ENCODE data around the gene REXO5.
"Not testable (repeated sequence)": the region's sequence is repeated elsewhere in the genome, so short reads cannot be mapped to it uniquely, and the experiment has no call there.

The REXO5 gene

DNA sequence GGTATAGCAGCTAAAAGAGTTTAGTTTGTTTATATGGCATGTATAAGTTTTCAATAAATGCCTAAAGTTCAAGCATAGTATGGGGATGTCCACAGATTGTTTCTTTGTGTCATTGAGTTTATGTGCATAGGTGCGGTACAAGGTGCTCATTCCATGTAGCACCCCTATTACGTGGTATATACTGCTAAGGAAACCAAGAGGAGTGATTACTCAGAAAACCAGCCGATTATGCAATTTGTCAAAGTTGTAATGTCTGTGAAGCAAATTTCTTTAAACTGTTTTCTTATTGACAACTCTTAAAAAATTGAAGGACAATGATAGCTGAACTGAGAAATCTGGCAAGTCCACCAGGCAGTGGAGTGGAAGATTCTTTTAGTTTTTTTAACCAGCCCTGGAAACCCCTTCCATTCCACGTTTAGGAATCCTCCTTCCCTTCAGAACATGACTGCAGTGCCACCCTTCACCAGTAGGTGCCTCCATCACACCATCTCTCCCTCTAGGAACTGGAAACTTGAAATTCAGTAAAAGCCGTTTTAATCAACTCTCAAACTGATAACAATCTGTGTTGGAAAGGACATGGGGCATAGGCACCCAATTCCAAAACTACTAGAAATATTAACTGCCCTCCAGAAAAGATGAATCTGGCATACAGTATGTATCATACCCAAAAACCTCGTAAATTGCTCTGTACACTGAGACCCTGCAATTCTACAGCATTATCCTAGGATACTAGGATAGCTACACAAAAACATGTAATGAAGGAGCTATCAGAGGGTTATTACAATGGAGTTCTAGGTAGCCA lies 43.5 kb downstream of the REXO5 start:
- DNase-seq: peak; percentile 76

DNA sequence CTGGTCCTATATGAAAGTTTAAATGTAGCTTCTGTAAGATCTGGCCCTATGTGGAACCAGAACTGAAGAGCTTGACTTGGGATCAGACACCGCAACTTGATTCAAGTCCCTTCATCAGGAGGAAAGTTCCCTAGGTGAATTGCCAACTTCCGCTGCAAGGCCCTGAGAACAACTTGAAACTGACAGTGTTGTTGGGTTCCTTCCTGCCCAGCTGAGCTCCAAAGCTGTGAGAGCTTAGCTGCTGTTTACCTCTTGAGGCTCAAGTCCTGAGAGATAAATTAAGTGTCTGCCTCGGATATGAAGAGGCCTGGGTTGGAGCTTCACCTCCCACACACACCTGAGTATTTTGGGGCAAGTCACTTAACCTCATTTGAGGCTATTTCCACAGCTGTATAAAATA lies 44.7 kb downstream of the REXO5 start:
- no peak for DNase-seq

DNA sequence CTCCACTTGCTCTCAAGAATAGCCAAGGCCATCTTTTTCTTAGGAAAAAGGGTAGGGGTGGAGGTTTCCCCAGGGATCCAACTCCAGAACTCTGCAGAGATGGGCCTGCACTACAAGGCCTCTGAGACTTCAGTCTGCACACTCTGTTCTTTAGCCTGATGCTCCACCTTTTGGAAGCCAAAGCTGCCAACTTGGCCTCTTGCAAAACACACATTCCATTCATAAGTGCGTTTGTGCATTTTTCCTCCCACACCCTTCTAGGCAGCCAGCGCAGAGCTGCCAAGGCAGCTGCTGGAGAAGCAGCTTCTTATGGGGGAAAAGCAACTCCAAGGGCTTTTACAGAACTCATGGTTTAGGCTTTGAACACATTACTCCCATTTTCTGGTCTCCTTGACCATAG lies 45.3 kb downstream of the REXO5 start:
- no peak for DNase-seq

DNA sequence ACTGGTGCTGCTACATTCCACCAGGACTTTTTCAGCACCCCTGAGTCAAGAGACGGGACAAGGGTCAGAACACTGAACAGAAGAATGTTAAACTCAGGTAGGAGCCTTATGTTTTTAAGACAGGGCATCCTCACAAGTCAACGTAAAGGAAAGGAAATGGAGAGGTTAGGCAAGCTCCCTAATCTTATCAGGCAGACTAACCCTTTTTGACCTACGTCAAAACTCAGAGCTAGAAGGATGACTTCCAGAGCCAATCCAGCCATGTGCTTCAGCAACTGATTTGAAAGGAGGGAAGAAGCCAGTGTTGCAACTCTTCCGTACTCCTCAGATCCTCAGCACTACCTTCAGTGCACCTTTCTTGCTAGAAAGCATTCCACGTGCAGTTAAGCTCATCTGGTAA lies 46.8 kb downstream of the REXO5 start:
- no peak for DNase-seq

DNA sequence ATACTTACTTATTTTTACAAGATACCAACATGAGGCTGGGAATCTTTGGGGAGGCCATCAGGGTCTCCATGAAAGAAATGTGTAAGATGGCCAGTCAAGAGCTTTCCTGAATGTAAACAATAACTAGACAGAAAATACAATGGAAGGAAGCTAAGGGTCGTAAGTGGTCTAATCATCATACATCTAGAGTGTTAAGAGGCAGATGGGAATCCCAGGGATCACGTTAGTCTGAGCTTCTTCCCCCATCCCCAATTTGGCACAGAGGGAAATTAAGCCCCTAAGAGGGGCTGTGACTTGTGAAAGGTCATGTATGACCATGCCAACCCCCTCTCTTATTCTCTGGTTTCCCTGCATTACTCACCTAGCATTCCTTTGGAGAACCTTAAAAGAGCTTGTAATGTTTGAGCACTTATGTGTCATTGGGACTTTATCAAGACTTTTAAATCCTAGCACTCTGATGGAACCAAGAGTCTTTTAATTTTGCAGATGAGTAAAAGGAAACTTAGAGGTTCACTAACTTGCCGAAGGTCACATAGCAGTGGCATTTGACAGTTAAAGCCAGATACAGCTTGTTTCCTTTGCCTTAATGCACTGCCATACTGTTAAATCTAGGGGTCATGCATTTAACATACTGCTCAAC lies 47.8 kb downstream of the REXO5 start:
- no peak for DNase-seq

DNA sequence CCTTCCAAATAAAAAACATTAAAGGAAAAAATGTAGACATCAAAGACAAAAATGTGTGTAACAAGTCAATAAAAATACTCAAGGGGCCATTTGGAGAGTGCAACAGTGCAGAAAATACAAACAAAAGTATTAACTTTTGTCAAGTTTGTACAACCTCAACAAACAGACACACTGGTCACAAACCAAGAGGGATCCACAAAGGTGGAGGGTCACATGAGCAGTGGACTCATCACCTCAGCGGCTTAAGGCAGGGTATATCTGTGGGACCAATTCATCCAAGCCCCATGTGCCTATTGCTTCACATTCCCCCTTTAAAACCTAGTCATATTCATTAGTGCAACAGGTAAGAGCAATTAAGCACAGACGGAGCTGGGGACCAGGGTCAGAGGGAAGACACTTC lies 48.6 kb downstream of the REXO5 start:
- no peak for DNase-seq

DNA sequence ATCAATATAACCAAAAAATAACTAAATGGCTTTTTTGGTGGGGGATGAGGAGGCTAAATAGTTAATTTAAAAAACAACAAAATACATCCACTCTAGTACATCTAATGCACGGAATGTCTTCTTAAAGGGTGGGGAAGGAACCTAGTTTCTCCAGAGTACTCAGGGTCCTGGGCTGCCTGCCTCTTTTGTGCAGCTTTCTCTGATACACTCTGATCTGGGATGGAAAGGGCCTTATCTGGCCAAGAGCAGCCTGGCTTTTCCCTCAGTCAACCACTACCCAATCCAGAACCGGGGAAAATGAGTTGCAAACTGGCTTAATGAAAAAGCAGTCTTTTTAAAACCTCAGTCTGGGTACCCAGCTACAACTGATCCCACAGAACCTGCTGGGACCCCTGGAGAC lies 51.0 kb downstream of the REXO5 start:
- DNase-seq: no peak

DNA sequence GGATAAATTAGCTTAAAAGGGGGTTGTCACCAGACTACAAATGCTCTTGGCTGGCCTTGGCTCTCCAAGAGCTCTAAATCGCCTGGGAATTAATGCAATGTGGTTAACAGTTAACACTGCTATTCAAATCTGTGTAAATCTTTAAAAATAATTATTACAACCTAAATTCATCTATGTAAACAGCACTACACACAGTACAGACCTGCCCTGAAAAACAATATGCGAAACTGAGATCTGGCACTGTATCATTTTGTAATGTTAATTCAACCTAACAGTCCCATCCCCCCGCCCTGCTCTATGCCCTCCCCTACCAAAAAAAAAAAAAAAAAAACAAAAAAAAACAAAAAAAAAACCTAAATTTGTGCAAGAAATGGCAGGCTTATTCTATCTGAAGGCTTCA lies 52.9 kb downstream of the REXO5 start:
- DNase-seq: no peak

DNA sequence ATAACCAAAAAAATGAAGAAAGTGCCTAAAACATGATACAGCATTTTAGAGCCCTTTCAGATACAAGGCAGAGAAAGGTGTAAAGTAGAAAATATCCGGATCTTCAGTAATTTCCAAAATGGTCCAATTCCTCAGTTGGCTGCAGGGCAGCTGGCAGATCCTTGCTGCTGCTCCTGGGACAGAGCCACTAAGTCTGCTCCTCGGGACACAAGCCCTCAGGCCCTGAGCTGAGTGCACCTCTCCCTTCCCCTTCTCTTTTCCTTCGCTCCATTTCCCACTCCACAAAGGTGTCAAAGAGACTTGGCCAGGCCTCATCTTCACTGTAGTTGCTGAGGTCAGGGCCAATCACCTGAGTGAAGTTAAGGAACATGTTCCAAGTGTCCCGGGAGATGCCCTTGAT lies 53.4 kb downstream of the REXO5 start:
- no peak for DNase-seq

DNA sequence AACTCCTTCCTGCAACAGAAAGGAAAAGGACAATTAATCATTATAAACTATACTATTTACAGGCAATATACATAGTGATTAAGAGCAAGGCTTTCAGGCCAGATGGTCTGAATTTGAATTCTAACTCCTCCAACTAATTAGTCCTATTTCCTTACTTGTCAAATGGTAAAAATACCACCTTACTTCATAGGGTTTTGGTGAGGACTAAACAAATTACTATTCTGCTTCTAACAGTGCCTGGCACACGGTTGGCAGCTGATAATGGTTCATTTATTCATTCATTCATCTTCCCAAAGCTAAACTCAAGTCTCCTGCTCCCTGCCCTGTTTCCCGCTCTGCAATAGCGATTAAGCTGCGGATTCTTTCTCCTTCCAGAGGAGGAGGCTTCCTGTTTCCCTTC lies 54.0 kb downstream of the REXO5 start:
- no peak for DNase-seq

DNA sequence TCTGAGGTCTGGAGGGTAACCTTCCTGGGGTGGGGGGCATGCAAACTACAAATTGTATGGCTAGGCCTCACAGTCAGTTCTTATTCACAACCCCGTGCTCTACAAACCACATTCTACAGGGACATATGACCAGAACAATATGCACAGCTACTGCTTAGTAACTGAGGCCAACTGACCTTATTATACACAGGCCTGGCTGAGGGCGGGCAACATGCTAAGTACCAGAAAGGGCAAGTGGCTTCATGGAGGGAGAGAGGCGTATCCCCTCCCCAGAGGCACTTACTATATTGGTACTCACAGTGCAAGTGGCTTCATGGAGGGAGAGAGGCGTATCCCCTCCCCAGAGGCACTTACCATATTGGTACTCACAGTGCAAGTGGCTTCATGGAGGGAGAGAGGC lies 54.7 kb downstream of the REXO5 start:
- not testable (repeated sequence) for DNase-seq

DNA sequence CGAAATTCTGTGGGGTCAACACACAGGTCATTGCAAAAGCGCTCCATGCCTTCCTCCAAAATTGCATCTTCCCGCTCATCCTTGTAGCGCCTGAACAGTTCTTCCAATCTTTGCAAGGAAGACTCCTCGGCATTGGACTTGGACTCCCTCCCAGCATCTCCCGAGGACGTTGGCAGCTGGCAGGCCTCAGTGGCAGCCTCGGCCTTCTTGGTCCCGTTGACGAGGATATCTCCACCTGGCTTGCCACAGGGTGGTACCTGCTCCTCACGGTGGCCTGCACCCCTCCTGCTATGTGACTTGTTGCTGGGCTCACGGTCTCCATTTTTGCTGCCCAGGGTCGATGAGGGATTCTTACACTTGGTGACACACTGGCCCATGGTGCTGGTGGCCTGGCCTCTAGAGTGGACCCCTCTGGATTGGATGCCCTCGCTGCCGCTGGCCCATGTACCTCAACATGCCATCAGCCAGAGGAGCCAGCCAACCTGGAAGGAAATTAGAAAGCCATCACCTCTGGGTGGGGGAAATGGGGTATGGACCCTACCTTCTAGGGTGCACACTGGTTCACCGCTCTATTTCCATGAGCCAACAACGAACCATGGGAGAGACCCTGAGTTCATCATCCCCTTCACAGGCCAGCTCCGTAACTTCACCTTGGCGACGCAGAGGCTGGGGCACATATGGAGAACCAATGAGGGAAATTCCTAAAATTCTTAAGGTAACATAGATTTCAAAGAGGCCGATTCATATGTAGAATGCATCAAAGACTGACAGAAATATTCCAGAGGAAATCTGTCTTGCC lies 56.0 kb downstream of the REXO5 start:
- no peak for DNase-seq

DNA sequence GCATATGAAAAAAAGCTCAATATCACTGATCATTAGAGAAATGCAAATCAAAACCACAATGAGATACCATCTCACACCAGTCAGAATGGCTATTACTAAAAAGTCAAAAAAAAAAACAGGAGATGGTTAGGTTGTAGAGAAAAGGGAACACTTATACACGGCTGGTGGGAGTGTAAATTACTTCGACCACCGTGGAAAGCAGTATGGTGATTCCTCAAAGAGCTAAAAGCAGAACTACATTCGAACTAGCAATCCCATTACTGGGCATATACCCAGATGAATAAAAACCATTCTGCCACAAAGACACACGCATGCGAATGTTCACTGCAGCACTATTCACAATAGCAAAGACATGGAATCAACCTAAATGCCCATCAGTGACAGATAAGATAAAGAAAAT lies 58.0 kb downstream of the REXO5 start:
- DNase-seq: not testable (repeated sequence)

DNA sequence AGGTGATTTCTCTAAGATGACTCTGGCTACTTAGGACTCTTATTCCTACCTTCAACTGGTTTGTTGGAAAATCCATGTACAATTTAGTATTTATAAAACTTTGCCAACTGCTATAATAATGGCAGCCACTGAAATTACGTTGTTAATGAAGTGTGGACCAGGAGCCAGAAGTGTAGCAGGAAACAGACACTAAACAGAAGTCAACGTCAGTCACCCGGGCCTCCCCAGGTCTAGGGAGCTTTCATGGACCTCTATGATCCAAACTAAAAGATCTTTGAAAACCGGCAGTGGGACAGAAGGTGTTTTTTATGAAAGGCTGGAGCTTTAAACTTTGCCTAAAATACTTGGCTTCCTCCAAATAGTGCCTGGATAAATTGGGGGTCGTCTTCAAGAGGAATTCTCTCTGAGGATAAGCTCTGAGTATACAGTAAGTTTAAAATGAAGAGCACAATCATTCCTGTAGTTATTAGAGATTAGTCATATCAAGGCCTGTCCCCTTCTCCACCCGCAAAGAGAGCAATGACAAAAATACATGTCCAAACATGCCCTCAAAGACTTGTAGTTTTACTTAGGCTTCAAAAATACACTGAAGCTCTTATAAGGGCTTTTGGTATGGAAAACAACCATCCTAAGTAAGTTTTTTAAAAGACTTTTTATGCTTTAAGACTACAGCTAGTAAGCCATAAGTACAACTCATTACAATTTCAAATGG lies 59.2 kb downstream of the REXO5 start:
- DNase-seq: no peak

DNA sequence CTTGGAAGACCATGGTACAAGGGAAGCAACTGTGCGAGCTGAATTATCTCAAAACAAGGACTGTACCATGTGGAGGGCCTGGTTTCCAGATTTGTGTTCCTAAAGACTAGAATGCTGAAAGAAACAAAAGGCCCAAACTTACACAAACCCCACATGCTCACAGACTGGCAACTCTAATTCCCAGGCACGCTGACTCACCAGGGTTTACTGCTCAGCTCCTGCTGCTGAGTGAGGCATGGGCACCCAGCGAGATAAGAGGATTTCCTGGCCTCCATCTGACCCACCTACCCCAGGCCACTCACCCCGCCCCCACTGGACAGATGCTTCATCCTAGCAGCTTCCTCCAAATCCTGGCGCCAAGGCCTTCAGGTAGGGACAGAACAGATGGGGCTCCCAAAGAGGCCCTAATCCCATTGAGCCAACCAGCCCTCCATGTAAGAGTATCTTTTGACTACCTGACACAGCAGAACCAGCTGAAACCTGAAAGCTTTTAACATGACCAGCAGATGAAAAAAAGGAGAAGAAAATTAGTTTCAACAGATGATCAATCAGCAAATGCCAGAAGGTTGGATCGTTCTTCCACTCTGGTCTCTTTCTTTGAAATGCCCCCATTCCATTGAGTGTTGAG lies 59.9 kb downstream of the REXO5 start:
- peak; percentile 49 for DNase-seq

DNA sequence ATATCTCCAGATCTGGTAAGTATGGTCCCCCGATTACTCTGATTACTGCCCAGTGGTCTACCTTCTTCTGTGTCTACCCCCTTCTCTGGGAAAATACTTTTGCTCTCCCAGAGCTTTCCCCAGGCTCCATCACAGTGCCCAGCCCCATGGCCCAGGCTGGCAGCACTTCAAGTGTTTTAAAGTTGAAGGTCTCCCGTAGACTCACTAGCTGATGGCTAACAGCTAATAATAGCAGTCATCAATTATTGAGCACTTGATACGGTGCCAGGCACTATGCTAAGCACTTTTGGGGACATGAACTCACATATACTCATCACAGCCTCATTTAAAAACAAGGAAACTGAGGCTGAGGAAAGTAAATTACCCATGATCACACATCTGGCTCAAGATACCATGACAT lies 60.5 kb downstream of the REXO5 start:
- DNase-seq: no peak

DNA sequence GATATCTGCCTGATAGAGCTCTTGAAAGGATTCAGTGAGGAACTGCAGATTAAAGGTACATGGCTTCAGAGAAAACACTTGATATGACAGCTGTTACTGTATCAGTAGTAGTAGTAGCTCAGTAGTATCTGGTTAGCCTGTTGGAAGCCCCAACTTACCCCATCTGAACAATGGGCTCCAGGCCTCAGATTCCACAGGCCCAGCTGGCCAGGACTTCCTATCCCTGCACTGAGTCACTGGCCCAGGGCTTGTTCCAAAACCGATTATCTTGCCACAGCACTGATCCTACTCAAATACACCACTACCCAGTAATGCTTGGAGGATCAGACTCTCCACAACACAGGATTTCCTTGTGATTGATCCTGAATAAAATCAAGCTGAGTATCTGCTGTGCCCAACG lies 61.3 kb downstream of the REXO5 start:
- no peak for DNase-seq

DNA sequence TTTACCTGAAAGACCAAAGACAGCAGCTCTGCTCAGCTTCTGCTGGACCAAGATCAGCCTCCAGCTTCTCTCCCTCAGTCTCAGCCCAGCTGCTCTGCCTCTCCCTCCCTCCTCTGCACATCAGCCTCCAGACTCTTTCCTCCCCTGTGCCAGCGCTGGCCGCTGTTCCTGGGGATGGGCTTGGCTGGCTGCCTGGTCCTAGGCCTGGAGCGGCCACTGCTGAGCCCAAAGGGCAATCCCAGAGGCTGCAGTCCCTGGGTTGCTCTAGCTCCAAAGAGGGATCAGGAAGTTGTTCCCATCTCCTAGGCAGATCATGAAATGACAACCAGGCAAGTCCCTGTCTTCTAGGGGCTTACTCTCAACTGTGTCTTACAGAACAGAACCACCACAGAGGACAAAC lies 62.6 kb downstream of the REXO5 start:
- DNase-seq: no peak

DNA sequence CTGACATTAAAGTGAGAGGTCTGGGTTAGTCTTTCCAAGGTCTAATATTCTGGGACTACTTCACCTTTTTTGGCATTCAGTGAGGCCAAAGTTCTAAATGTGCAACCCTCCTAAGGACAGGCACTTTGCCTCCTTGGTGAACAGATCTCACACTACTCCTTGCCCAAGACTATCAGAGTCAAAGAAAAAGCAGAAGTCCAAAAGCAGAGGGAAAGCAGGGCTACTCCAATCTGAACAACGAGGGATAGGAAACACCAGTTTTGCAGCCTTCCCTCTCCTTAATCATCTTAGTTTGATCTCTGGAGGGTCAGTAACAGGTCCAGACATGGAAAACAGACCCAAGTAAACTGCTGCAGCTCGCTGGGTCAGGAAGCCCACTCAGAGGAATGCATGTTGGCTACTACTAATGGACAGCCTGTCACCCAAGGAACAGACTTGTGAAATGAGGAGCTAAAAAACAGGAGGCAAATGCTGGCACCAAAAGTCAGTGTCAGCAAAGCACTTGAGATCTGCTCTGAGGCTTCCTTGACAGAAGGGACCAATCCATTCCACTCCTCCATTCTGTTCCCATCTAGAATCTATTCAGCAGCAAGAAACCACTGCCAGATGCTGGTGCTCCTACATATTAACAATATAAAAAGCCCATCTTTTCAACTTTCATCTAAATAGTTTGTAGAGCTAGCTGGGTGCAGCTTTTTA lies 63.9 kb downstream of the REXO5 start:
- DNase-seq: no peak

DNA sequence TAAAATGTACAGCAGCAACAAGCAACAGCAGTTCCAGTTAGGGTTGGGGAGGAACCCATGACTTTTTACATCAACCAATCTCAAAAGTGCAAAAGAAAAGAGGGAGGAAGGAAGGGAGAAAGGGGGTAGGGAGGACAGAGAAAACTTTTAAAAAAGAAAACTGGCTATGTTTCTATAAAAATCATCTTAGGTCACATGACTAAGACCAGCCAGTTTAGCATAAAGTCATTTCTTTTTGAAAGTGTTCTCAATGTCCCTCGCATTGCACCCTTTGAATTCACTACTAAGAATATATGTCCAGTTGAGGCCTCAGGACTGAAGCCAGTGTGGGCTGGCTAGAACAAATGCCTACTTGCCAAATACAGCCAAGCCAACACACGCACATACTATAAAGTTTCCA lies 64.9 kb downstream of the REXO5 start:
- DNase-seq: no peak

DNA sequence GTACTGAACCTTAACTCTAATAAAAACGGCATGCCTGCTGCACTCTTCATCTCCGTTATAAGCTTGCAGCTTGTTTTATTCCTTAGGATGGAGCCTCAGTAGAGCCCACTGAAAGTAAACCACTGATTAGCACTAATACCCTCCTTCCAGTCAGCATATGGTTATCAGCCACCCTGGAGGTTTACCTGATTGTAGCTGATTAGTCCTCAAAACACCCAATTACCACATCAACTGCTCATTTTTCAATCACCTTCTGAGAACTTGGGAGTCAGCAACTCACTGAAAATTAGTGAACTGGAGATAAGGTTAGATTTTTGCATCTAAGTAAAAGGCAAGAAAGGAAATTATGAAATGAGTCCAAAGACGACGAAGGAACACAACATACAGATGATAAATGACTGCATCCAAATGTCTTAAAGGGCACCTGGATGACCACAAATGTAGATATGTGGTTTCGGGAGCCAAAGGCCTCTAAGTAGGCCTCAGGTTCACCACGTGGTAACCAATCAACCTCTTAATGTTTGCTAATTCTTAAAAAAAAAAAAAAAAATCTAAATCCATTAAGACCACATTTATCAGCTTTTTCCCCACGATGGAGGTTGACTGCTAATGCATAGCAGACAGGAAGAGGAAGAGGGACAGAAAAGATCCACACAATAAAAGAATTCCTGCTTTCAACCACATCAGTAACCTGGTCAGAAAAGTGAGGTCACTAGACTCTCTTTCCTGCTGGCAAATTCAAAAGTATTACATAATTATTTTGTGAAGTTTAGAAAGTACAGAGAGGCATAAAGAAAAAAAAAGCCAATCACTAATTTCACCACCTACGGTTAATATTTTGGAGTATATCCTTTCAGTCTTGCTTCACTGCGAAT lies 65.9 kb downstream of the REXO5 start:
- DNase-seq: no peak
